ENCODE measurements around the gene TTLL9.

GRCh38 chr20:31843881-31844280 is 26.6 kb upstream of the TTLL9 start:
- TF ChIP-seq CTCF (IDR thresholded peaks at IDR 0.05; ENCODE audit: poor library complexity, severe bottlenecking), result no peak
- TF ChIP-seq REST (IDR thresholded peaks at IDR 0.05; ENCODE audit: borderline replicate concordance), result no peak
- TF ChIP-seq SMC3 (conservative IDR thresholded peaks at IDR 0.05; ENCODE audit: poor library complexity), result no peak
- TF ChIP-seq RAD21 (conservative IDR thresholded peaks at IDR 0.05), result no peak
- no peak for TF ChIP-seq MXI1 (conservative IDR thresholded peaks at IDR 0.05; ENCODE audit: poor library complexity, severe bottlenecking)
- TF ChIP-seq TAF1 (IDR thresholded peaks at IDR 0.05; ENCODE audit: low read depth), result no peak
- no peak for TF ChIP-seq EZH2 (IDR thresholded peaks at IDR 0.05; ENCODE audit: borderline replicate concordance, insufficient read depth, low read length, poor library complexity, severe bottlenecking)
- no peak for TF ChIP-seq POLR2AphosphoS5 (IDR thresholded peaks at IDR 0.05)
- no peak for TF ChIP-seq EP300 (conservative IDR thresholded peaks at IDR 0.05; ENCODE audit: poor library complexity, severe bottlenecking)

Measured in neural cell (in vitro differentiated cells).